Epithelial cell of prostate (primary cell): ENCODE results near the gene SLC35G1.

ENCODE experiments used
- DNase-seq: peaks from one replicate; pipeline ENCODE4 v3.0.0-alpha.2; 2011; ENCODE audit warnings: low read depth, low spot score
- H3K27ac ChIP-seq: fragments of 450-650 bp; 2 replicates; pipeline ENCODE4 v1.5.1; 2017; ENCODE audit warnings: mild to moderate bottlenecking

SLC35G1 gene

GRCh38 chr10:93893646-93894515 is at the start of gene SLC35G1:
TSS of gene SLC35G1 (plus strand) at chr10:93893978. CDS start at chr10:93894034, 56 bp downstream.
- DNase-seq: no peak
- H3K27ac ChIP-seq: no peak within 1 kb of the TSS

- DNase-seq: no peak
- no peak overlapping the region for H3K27ac ChIP-seq
Measured at GRCh38 chr10:93844979-93845626, 48.7 kb upstream of the SLC35G1 start.

DNA sequence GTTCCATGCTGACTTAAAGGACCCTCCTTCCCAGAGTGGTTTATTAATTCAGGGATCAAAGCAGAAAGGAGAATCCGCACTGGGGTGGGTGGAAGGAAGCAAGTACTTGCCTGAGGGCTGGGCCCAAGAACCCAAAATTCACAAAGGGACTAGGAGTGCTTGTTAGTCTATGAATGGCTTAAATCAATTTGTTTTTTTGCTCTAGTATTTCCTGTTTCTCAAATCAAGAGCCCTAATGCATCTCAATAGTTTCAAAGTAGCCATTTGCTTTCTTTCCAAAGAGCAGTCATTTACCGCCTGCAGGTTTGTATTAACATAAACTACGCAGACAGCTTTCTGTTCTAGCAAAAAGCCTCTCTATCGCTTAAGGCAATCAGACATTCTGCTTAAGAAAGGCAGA is 44.2 kb upstream of the SLC35G1 start:
- no peak for DNase-seq
- no peak overlapping the region for H3K27ac ChIP-seq

DNA sequence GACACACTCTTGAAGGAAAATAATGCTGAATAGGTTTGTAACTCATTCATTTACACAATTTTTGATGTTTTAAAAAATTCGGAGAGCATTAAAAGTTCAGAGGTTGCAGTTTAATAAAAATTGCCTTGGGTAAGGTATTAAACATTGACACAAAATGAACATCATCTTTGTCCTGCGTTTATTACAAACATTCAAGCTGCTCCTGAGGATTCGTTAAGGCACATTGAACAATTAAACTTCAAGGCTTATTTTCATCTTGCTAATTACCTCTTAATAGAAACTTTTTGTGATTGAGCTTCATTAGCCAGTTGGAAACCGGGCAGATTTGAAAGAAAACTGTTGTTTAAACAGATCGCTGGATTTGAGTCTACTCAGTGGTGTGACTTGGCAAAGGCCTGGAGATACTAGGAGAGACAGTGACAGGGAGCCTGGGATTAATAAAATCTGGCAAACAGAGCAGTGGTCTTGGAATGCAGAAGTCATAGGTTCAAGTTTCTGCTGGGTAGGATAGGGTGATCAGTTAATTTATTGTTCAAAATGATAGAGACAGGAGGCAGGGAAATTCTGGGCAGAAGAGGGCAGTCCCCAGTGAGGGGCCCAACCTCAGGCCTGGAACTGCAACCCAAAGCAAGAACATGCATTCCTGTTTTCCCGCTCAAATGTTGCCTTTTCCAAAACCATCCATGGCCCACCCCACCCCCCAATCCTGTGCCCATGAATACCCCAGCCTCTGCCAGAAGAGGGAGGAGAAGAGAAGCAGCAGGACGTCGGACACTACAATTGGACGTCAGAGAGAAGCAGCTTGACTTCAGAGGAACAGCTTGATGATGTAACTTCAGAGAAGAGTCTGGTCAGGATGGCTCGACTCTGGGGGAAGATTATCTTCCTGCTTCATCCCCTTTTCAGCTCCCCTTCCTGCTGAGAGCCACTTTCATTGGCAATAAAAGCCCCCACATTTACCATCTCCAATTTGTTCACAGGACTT is 43.5 kb upstream of the SLC35G1 start:
- DNase-seq: no peak
- H3K27ac ChIP-seq: no peak overlapping the region

GRCh38 chr10:93851169-93851568 is 42.6 kb upstream of the SLC35G1 start:
- H3K27ac ChIP-seq: no peak overlapping the region
- DNase-seq: no peak

DNA sequence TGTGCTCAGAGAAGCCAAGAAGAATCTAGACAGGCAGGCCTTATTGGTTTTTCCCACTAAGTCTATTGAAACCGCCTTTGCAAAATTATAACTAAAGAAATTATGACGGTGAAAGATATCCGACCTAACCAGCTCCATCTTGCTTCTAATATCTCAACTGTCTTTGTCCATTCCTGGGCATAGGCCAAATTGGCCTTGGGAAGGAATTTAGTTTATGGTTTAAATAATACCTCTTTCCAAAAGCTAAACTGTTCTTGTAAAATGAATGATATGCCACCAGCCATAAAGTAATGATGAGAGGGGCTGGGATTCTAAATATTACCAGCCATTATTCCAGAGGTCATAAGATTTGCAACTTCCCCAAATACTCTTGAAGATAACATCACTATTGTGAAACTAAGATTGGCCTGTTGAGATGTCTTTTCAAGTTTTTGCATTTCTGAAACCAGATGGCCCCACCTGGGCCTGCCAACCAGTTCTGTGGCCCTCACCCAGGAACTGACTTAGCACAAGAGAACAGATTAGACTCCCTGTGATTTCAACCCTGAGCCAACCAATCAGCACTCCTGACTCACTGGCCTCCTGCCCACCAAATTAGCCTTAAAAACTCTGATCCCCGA is 41.2 kb upstream of the SLC35G1 start:
- H3K27ac ChIP-seq: no peak overlapping the region
- no peak for DNase-seq

- DNase-seq: no peak
- H3K27ac ChIP-seq: no peak overlapping the region
Measured at GRCh38 chr10:93854975-93855374, 38.8 kb upstream of the SLC35G1 start.

DNA sequence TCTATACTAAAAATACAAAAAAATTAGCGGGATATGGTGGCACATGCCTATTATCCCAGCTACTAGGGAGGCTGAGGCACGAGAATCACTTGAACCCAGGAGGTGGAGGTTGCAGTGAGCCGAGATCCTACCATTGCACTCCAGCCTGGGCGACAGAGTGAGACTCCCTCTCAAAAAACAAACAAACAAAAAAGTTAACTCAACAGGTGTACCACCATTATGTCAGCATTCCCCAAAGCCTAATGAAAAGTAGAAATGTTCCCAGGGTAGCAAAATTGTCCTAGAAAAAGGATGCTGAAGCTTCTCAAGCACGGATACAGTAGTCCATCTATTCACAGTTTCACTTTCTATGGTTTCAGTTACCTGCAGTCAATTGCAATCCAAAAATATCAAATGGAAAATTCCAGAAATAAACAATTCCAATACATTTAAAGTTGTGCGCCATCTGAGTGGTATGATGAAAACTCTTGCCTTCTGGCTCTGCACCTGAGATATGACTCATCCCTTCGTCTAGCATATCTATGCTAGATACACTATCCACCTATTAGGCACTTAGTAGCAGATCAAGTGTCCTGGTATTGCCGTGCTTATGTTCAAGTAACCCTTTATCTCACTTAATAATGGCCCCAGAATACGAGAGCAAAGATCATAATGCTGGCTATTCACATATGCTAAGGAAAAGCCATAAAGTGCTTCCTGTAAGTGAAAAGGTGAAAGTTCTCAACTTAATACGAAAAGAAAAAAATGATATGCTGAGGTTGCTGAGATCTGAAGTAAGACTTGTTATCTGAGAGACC is 37.2 kb upstream of the SLC35G1 start:
- no peak overlapping the region for H3K27ac ChIP-seq
- no peak for DNase-seq

- no peak overlapping the region for H3K27ac ChIP-seq
- no peak for DNase-seq
Measured at GRCh38 chr10:93859049-93859655, 34.6 kb upstream of the SLC35G1 start.

- no peak overlapping the region for H3K27ac ChIP-seq
- no peak for DNase-seq
Measured at GRCh38 chr10:93861825-93862224, 32.0 kb upstream of the SLC35G1 start.

DNA sequence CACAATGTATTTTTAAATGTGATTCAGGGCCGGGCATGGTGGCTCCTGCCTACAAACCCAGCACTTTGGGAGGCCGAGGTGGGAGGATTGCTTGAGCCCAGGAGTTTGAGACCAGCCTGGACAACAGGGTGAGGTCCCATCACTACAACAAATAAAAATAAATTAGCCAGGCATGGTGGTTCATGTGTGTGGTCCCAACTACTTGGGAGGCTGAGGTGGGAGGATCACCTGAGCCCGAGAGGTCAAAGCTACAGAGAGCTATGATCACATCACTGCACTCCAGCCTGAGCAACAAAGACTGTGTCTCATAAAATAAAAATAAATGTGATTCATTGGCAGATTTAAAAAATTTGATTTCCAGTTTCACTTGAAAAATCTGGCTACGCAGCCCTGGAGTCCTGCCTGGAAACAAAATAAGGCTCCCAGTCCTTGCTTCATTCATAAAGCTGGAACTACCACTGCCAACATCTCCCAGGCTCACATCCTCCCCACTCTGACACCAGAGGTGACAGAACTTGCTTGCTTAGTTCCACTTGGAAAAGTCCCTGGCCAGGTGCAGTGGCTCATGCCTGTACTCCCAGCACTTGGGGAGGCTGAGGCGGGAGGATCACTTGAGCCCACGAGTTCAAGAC is 27.9 kb upstream of the SLC35G1 start:
- no peak overlapping the region for H3K27ac ChIP-seq
- DNase-seq: no peak

DNA sequence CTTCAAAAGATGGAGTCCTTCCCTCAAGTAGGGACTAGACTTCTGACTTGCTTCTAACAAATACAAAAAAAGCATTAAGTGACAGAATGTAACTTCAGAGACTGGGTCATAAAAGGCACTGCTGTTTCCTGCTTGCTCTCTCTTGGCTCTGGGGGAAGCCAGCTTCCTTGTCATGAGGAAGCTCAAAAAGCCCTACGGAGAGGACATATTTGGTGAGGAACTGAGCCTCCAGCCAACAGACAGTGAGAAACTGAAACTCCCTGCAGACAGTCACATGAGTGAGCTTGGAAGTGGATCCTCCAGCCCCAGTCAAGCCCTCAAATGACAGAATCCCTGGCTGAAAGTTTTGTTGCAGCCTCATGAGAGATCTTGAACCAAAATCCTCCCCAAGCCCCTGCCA is 26.3 kb upstream of the SLC35G1 start:
- DNase-seq: no peak
- H3K27ac ChIP-seq: no peak overlapping the region

GRCh38 chr10:93871671-93872204 is 22.0 kb upstream of the SLC35G1 start:
- no peak overlapping the region for H3K27ac ChIP-seq
- no peak for DNase-seq

- no peak overlapping the region for H3K27ac ChIP-seq
- no peak for DNase-seq
Measured at GRCh38 chr10:93872375-93873158, 21.2 kb upstream of the SLC35G1 start.

DNA sequence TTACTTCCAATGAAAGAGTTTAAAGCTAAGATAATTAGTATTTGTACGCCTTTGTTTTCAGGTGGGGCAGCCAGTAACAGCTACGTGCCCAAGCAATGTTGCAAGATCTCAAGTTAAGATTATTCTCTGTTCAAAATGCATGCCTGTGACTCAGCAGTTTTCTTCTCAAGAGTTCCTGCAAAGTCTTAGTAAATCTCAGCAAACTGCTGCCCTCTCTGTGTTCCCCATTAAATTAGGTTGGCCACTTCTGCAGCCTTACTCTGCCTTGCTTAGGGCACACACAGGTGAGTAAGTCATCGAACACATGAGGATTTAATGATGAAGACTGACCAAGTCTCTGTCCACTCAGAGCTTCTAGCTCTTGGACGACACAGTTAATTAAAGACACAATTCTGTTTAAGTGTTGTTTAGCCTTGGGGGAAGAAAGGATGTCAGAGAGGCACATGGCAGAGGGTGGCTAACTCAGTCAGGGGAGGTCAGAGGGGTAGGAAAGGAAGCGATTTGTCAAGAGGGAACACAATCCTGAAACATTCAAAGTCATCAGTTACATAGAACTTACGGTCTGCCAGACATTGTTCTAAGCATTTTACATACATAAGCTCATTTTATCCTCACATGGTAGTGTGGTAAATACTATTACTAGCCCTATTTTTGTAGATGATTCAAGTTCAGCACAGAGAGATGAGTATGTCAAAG is 20.2 kb upstream of the SLC35G1 start:
- no peak for DNase-seq
- no peak overlapping the region for H3K27ac ChIP-seq

GRCh38 chr10:93874309-93875031 is 19.3 kb upstream of the SLC35G1 start:
- DNase-seq: no peak
- no peak overlapping the region for H3K27ac ChIP-seq
